Neuronal stem cell (in vitro differentiated cells): ENCODE results near the gene TRIM24.

ENCODE experiments used
- DNase-seq: peaks from one replicate; pipeline ENCODE4 v3.0.0-alpha.2; 2013; ENCODE audit warnings: low spot score
- H2AFZ ChIP-seq: one replicate; pipeline ENCODE4 v1.6.1; 2013; ENCODE audit warnings: mild to moderate bottlenecking, low read length, inconsistent platforms
- H2AK5ac ChIP-seq: 2 replicates; pipeline ENCODE4 v1.6.1; 2013; ENCODE audit warnings: low read depth, mild to moderate bottlenecking, inconsistent platforms, low read length, moderate library complexity, mixed read lengths
- H2BK120ac ChIP-seq: 2 replicates; pipeline ENCODE4 v1.6.1; 2013; ENCODE audit warnings: low read depth, mild to moderate bottlenecking, inconsistent platforms, low read length, moderate library complexity, mixed read lengths
- H2BK12ac ChIP-seq: one replicate; pipeline ENCODE4 v1.6.1; 2013; ENCODE audit warnings: low read length, inconsistent platforms
- H2BK15ac ChIP-seq: 2 replicates; pipeline ENCODE4 v1.6.1; 2013; ENCODE audit warnings: mild to moderate bottlenecking, low read length, inconsistent platforms, mixed read lengths
- H2BK5ac ChIP-seq: one replicate; pipeline ENCODE4 v1.6.1; 2013; ENCODE audit warnings: inconsistent platforms, mild to moderate bottlenecking, low read length, moderate library complexity
- H3K14ac ChIP-seq: one replicate; pipeline ENCODE4 v1.6.1; 2013; ENCODE audit warnings: low read length, inconsistent platforms
- H3K18ac ChIP-seq: 2 replicates; pipeline ENCODE4 v1.6.1; 2013; ENCODE audit warnings: low read length, inconsistent platforms
- H3K23ac ChIP-seq: 2 replicates; pipeline ENCODE4 v1.6.1; 2013; ENCODE audit warnings: low read depth, mild to moderate bottlenecking, mixed read lengths, low read length, inconsistent platforms; ENCODE audit not compliant: poor library complexity
- H3K27ac ChIP-seq: replicated peaks from 3 replicates; pipeline ENCODE4 v1.5.1; 2013; ENCODE audit warnings: low read length, inconsistent platforms
- H3K27me3 ChIP-seq, 3 experiments: 2 replicates each; pipeline ENCODE4 v1.6.1; 2013; ENCODE audit warnings: low read length in 3 of 3, mild to moderate bottlenecking in 2 of 3, inconsistent platforms in 1 of 3, low read depth in 1 of 3, mixed read lengths in 1 of 3, moderate library complexity in 1 of 3; ENCODE audit not compliant: control insufficient read depth in 3 of 3, insufficient read depth in 3 of 3
- H3K36me3 ChIP-seq, 2 donors: replicated peaks in 1 of 2; 2 replicates each; pipeline ENCODE4 v1.6.1; 2013; ENCODE audit warnings: low read length in 2 of 2; ENCODE audit not compliant: control insufficient read depth in 2 of 2, insufficient read depth in 2 of 2
- H3K4ac ChIP-seq: 2 replicates; pipeline ENCODE4 v1.6.1; 2013; ENCODE audit warnings: inconsistent platforms, mild to moderate bottlenecking, low read length, moderate library complexity
- H3K4me1 ChIP-seq, 2 donors: 1 replicate in 1 of 2; 2 replicates in 1 of 2; pipeline ENCODE4 v1.6.1; 2013; ENCODE audit warnings: low read length in 2 of 2, low read depth in 1 of 2; ENCODE audit not compliant: control insufficient read depth in 2 of 2, insufficient read depth in 1 of 2
- H3K4me2 ChIP-seq: one replicate; pipeline ENCODE4 v1.6.1; 2013; ENCODE audit warnings: mild to moderate bottlenecking, low read length, inconsistent platforms; ENCODE audit not compliant: insufficient read depth, poor library complexity, severe bottlenecking
- H3K4me3 ChIP-seq, 2 donors: 2 replicates each; pipeline ENCODE4 v1.5.1; 2013; ENCODE audit warnings: low read length in 2 of 2, mild to moderate bottlenecking in 2 of 2, inconsistent platforms in 1 of 2, moderate library complexity in 1 of 2
- H3K79me1 ChIP-seq: one replicate; pipeline ENCODE4 v1.6.1; 2013; ENCODE audit warnings: low read depth, mild to moderate bottlenecking, inconsistent platforms, low read length, moderate library complexity
- H3K9ac ChIP-seq: one replicate; pipeline ENCODE4 v1.6.1; 2013; ENCODE audit warnings: mild to moderate bottlenecking, low read depth, low read length, inconsistent platforms; ENCODE audit not compliant: poor library complexity
- H3K9me3 ChIP-seq, 2 donors: replicated peaks in 1 of 2; 2 replicates each; pipeline versions ENCODE3 to v1.6.1; 2013; ENCODE audit warnings: low read length in 2 of 2, mild to moderate bottlenecking in 2 of 2, inconsistent platforms in 1 of 2, low read depth in 1 of 2, mixed read lengths in 1 of 2, moderate library complexity in 1 of 2; ENCODE audit not compliant: control insufficient read depth in 2 of 2, insufficient read depth in 1 of 2
- H4K8ac ChIP-seq: one replicate; pipeline ENCODE4 v1.6.1; 2013; ENCODE audit warnings: low read depth, mild to moderate bottlenecking, inconsistent platforms, low read length, moderate library complexity
- H4K91ac ChIP-seq: one replicate; pipeline ENCODE4 v1.6.1; 2013; ENCODE audit warnings: low read length, low read depth, mild to moderate bottlenecking, inconsistent platforms; ENCODE audit not compliant: poor library complexity
- WGBS, 2 donors: extraction: QIAGEN DNeasy Blood & Tissue Kit; methylation state at CpG; one replicate each; pipeline ENCODE4 v1.1.7; 2013; ENCODE audit warnings: missing lambda C conversion rate in 2 of 2, mixed read lengths in 1 of 2; ENCODE audit not compliant: insufficient read length in 2 of 2, insufficient replicate concordance in 1 of 2; ENCODE audit errors: extremely low coverage in 2 of 2; 5-methylcytosine and 5-hydroxymethylcytosine counted together

Gene TRIM24

GRCh38 chr7:138455609-138456008, 4.5 kb upstream of the TRIM24 start:
- Histone ChIP-seq H2BK15ac (no peak overlapping the region), H3K4me3 (no peak overlapping the region), H2BK12ac (no peak overlapping the region), H3K79me1 (peaks cover 5% of the 10 kb centered on the region), H3K18ac (no peak overlapping the region), H2BK5ac (no peak overlapping the region), H3K4ac (no peak overlapping the region), H2BK120ac (no peak overlapping the region), H3K36me3 (no peaks in the 10 kb centered on the region), H3K4me2 (peak overlapping the region; percentile 21), H4K91ac (no peak overlapping the region), H2AK5ac (no peak overlapping the region), H3K27me3 (no peaks in the 10 kb centered on the region), H3K9me3 (peaks cover 0 to 1% of the 10 kb centered on the region in 2 donors), H3K9ac (no peak overlapping the region), H3K27ac (no peak overlapping the region), H4K8ac (no peak overlapping the region), H2AFZ (no peak overlapping the region), H3K14ac (no peak overlapping the region), H3K4me1 (peaks cover 3 to 9% of the 10 kb centered on the region in 2 donors), H3K23ac (no peak overlapping the region)
- WGBS, 2 donors, result no CpG with 5 or more reads among the region's 3 CpGs
- DNase-seq, result no peak

GRCh38 chr7:138456220-138456619, 3.8 kb upstream of the TRIM24 start:
- Histone ChIP-seq H4K91ac (no peak overlapping the region), H3K9ac (no peak overlapping the region), H3K4me2 (no peak overlapping the region), H3K18ac (no peak overlapping the region), H3K79me1 (peaks cover 7% of the 10 kb centered on the region), H3K27me3 (no peaks in the 10 kb centered on the region), H2BK12ac (no peak overlapping the region), H2BK120ac (no peak overlapping the region), H3K4me3 (no peak overlapping the region), H3K4me1 (peaks cover 3 to 9% of the 10 kb centered on the region in 2 donors), H3K27ac (no peak overlapping the region), H3K14ac (no peak overlapping the region), H3K4ac (no peak overlapping the region), H2BK15ac (no peak overlapping the region), H3K36me3 (no peaks in the 10 kb centered on the region), H3K9me3 (no peaks in the 10 kb centered on the region), H3K23ac (no peak overlapping the region), H2AFZ (no peak overlapping the region), H2BK5ac (no peak overlapping the region), H2AK5ac (peak overlapping the region; percentile 63), H4K8ac (no peak overlapping the region)
- no CpG with 5 or more reads among the region's 4 CpGs for WGBS, 2 donors
- no peak for DNase-seq

DNA sequence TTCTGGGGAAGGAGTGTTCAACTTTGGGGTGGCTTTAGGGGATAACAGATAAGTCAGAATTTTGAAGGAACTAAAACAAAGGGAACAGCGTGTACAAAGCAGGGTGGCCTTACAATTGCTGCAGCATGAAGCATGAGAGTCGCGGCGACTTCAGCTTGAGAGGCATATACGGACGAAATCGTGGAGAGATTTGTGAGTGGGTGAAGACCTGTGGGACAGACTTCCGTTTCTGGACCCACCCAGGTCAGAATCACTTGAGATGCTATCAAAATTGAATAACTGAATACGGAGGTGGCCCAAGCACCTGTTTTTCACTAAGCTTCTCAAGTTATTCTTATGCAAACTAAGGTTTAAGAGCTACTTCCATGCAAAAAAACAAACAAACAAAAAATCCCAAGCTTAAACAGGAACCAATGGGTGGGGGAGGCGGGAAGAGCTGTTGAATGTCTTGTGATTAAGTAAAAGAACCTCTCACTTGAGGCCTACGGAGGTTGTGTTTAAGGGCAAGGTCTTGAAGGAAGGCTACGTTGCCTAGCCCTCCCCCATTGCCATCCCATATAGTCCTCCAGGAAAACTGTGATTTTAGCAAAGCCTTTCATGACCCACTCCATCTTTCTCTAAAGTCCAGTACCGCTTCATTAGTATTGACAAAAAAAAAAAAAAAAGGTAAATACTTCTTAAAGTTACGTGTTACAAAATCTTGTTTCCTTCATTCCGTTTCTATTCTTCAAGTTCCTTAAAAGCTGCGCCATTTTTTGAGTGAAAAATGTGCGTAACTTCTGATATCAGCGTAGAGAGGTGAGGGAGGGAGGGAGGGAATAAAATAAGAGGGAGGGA, 1.3 kb upstream of the TRIM24 start:
- no peak overlapping the region for H2BK15ac ChIP-seq
- H2BK5ac ChIP-seq, result no peak overlapping the region
- H3K4ac ChIP-seq, result no peak overlapping the region
- peaks cover 2 to 12% of the 10 kb centered on the region in 2 donors for H3K9me3 ChIP-seq
- peak overlapping the region in 1 of 2 donors; percentile 46 for H3K4me3 ChIP-seq
- H2AK5ac ChIP-seq, result no peak overlapping the region
- H3K14ac ChIP-seq, result no peak overlapping the region
- H3K36me3 ChIP-seq, result peaks cover 5 to 14% of the 10 kb centered on the region in 2 donors
- H3K27me3 ChIP-seq, result no peaks in the 10 kb centered on the region
- H3K4me2 ChIP-seq, result peak overlapping the region; percentile 35
- H3K4me1 ChIP-seq, result peaks cover 3 to 13% of the 10 kb centered on the region in 2 donors
- no peak overlapping the region for H4K8ac ChIP-seq
- peaks cover 9% of the 10 kb centered on the region for H3K79me1 ChIP-seq
- no peak overlapping the region for H2BK120ac ChIP-seq
- H3K9ac ChIP-seq, result no peak overlapping the region
- H2BK12ac ChIP-seq, result no peak overlapping the region
- no peak overlapping the region for H3K18ac ChIP-seq
- no peak overlapping the region for H4K91ac ChIP-seq
- H3K27ac ChIP-seq, result no peak overlapping the region
- H3K23ac ChIP-seq, result no peak overlapping the region
- WGBS, 2 donors, result no CpG with 5 or more reads among the region's 18 CpGs
- DNase-seq, result peak; percentile 20
- no peak overlapping the region for H2AFZ ChIP-seq

- Histone ChIP-seq H3K4ac (no peak overlapping the region), H3K36me3 (peaks cover 5 to 20% of the 10 kb centered on the region in 2 donors), H3K14ac (no peak overlapping the region), H3K4me3 (peak overlapping the region; percentile 47 to 59), H3K27me3 (no peaks in the 10 kb centered on the region), H2BK5ac (no peak overlapping the region), H3K4me1 (peaks cover 3 to 13% of the 10 kb centered on the region in 2 donors), H2BK12ac (no peak overlapping the region), H4K8ac (no peak overlapping the region), H3K79me1 (peaks cover 9% of the 10 kb centered on the region), H2AFZ (peak overlapping the region; percentile 81), H3K18ac (no peak overlapping the region), H3K9ac (no peak overlapping the region), H3K27ac (no peak overlapping the region), H2AK5ac (no peak overlapping the region), H4K91ac (no peak overlapping the region), H3K4me2 (peak overlapping the region; percentile 48), H3K9me3 (peaks cover 2 to 19% of the 10 kb centered on the region in 2 donors), H2BK15ac (no peak overlapping the region), H2BK120ac (no peak overlapping the region), H3K23ac (peak overlapping the region; percentile 99)
- peak; percentile 98 for DNase-seq
- no CpG with 5 or more reads among the region's 31 CpGs for WGBS, 2 donors
These were observed 465 bp upstream of the TRIM24 start for GRCh38 chr7:138459413-138460175.
